HPDE6-E6E7 (cell line): ENCODE data around the gene DACT1.
"Not testable (repeated sequence)": the region's sequence is repeated elsewhere in the genome, so short reads cannot be mapped to it uniquely, and the experiment has no call there.

Source experiments
- DNase-seq: peaks from one replicate; pipeline ENCODE4 v3.0.0; 2011; ENCODE audit warnings: missing footprints; ENCODE audit errors: extremely low spot score

Gene DACT1

GRCh38 chr14:58637391-58638230, at the start of gene DACT1:
DACT1 (plus strand) TSS chr14:58637962; CDS start chr14:58638203, 241 bp downstream.
- no peak for DNase-seq

- not testable (repeated sequence) for DNase-seq
Observed at GRCh38 chr14:58588321-58588720, 49.4 kb upstream of the DACT1 start.

GRCh38 chr14:58593977-58594376, 43.8 kb upstream of the DACT1 start:
- DNase-seq: no peak

GRCh38 chr14:58597041-58597440, 40.7 kb upstream of the DACT1 start:
- no peak for DNase-seq

- no peak for DNase-seq
Observed at GRCh38 chr14:58598028-58598803, 39.5 kb upstream of the DACT1 start.

GRCh38 chr14:58598804-58599525, 38.8 kb upstream of the DACT1 start:
- DNase-seq: no peak

GRCh38 chr14:58599707-58600106, 38.1 kb upstream of the DACT1 start:
- no peak for DNase-seq

- DNase-seq: no peak
Observed at GRCh38 chr14:58605465-58605864, 32.3 kb upstream of the DACT1 start.

- DNase-seq: no peak
Observed at GRCh38 chr14:58607131-58607951, 30.4 kb upstream of the DACT1 start.

- no peak for DNase-seq
Observed at GRCh38 chr14:58607952-58608317, 29.8 kb upstream of the DACT1 start.

- DNase-seq: no peak
Observed at GRCh38 chr14:58617619-58618018, 20.1 kb upstream of the DACT1 start.

- DNase-seq: no peak
Observed at GRCh38 chr14:58620011-58620410, 17.8 kb upstream of the DACT1 start.

- DNase-seq: no peak
Observed at GRCh38 chr14:58625438-58625837, 12.3 kb upstream of the DACT1 start.

- no peak for DNase-seq
Observed at GRCh38 chr14:58626431-58626831, 11.3 kb upstream of the DACT1 start.

- no peak for DNase-seq
Observed at GRCh38 chr14:58628406-58628805, 9.4 kb upstream of the DACT1 start.

GRCh38 chr14:58629281-58629680, 8.5 kb upstream of the DACT1 start:
- no peak for DNase-seq

- no peak for DNase-seq
Observed at GRCh38 chr14:58631732-58632131, 6.0 kb upstream of the DACT1 start.

GRCh38 chr14:58633831-58634230, 3.9 kb upstream of the DACT1 start:
- no peak for DNase-seq

- no peak for DNase-seq
Observed at GRCh38 chr14:58634406-58635090, 3.2 kb upstream of the DACT1 start.

GRCh38 chr14:58635091-58635830, 2.5 kb upstream of the DACT1 start:
- no peak for DNase-seq
